ENCODE data around the gene SNX22. TPM values are rescaled to one million over a fixed set of nuclear protein-coding genes. Genes with fewer than 3 reads are reported as not detected.

The SNX22 gene
- total and polyA plus RNA-seq, 12 donors: 0.66 to 10.0 (median 1.6) TPM

- no peak for DNase-seq
- Histone ChIP-seq H3K9me3 (no peaks in the 10 kb centered on the region), H3K36me3 (peaks cover 0 to 31% (median 29%) of the 10 kb centered on the region in 9 donors), H3K27ac (peak overlapping the region; percentile 78 to 95 (median 90)), H3K27me3 (no peaks in the 10 kb centered on the region), H3K4me1 (peaks cover 23 to 48% (median 43%) of the 10 kb centered on the region in 9 donors), H3K4me3 (peak overlapping the region in 9 of 10 donors; percentile 21 to 95 (median 92))
- intact Hi-C loops (cut with DNase I): loop anchor here in 3 of 10 donors (2.0 to 10.0 kb wide), 3 partner anchors 71 to 221 kb away; partner anchors contain the start of genes CIAO2A (in 1 of the 3), CSNK1G1 (in 1 of the 3), PCLAF (in 1 of the 3) and TRIP4 (in 1 of the 3)
- peak in 6 of 8 donors; percentile 3 to 48 (median 35) for ATAC-seq
- TF ChIP-seq CTCF (IDR thresholded peaks at IDR 0.05): no peak
- 41 to 45% methylated on average over 14 of the region's 14 CpGs for WGBS, 2 donors
Observed at GRCh38 chr15:64163659-64164362, 12.3 kb downstream of the SNX22 start.

GRCh38 chr15:64164436-64164835 is 12.9 kb downstream of the SNX22 start:
- Histone ChIP-seq H3K36me3 (peaks cover 0 to 25% (median 23%) of the 10 kb centered on the region in 9 donors), H3K4me3 (no peak overlapping the region), H3K4me1 (peaks cover 19 to 42% (median 37%) of the 10 kb centered on the region in 9 donors), H3K9me3 (no peaks in the 10 kb centered on the region), H3K27me3 (no peaks in the 10 kb centered on the region), H3K27ac (peak overlapping the region in 5 of 10 donors; percentile 84 to 95 (median 94))
- DNase-seq (no peak), ATAC-seq (no peak)
- TF ChIP-seq CTCF (IDR thresholded peaks at IDR 0.05): no peak
- intact Hi-C loops (cut with DNase I): loop anchor here in 2 of 10 donors (10.0 kb wide), 2 partner anchors 190 to 220 kb away; partner anchors contain the start of genes CSNK1G1 (in 1 of the 2), PCLAF (in 1 of the 2) and TRIP4 (in 1 of the 2)
- WGBS, 2 donors: 92 to 96% methylated on average over 4 of the region's 4 CpGs

GRCh38 chr15:64166102-64166890 is 14.8 kb downstream of the SNX22 start:
- WGBS, 2 donors: 83 to 87% methylated on average over 5 of the region's 5 CpGs
- Histone ChIP-seq H3K4me3 (no peak overlapping the region), H3K9me3 (no peaks in the 10 kb centered on the region), H3K4me1 (peaks cover 5 to 23% (median 18%) of the 10 kb centered on the region in 9 donors), H3K27ac (no peak overlapping the region), H3K36me3 (peaks cover 0 to 23% (median 5%) of the 10 kb centered on the region in 9 donors), H3K27me3 (no peaks in the 10 kb centered on the region)
- ATAC-seq (no peak), DNase-seq (no peak)
- intact Hi-C loops (cut with DNase I): loop anchor here in 2 of 10 donors (10.0 kb wide), 2 partner anchors 189 to 219 kb away; partner anchors contain the start of genes CSNK1G1 (in 1 of the 2), PCLAF (in 1 of the 2) and TRIP4 (in 1 of the 2)
- TF ChIP-seq CTCF (IDR thresholded peaks at IDR 0.05): no peak

GRCh38 chr15:64180235-64180824 is 28.8 kb downstream of the SNX22 start:
- DNase-seq (no peak), ATAC-seq (no peak)
- TF ChIP-seq CTCF (IDR thresholded peaks at IDR 0.05): no peak
- 67 to 73% methylated on average over 8 of the region's 8 CpGs for WGBS, 2 donors
- intact Hi-C loops (cut with DNase I): no loop called here
- no peaks in the 10 kb centered on the region for H3K9me3 ChIP-seq
- no peak overlapping the region for H3K4me3 ChIP-seq
- no peaks in the 10 kb centered on the region for H3K27me3 ChIP-seq
- H3K27ac ChIP-seq: no peak overlapping the region
- H3K4me1 ChIP-seq: peaks cover 0 to 6% (median 0%) of the 10 kb centered on the region in 9 donors
- H3K36me3 ChIP-seq: peaks cover 0 to 93% (median 7%) of the 10 kb centered on the region in 9 donors
